SJCRH30 (cell line): ENCODE results near the gene LRRC7. TPM values are rescaled to one million over a fixed set of nuclear protein-coding genes. Genes with fewer than 3 reads are reported as not detected.
A peak's percentile ranks its signal among the peaks of the same experiment; 100 is the strongest.
"Not testable (repeated sequence)": the region's sequence is repeated elsewhere in the genome, so short reads cannot be mapped to it uniquely, and the experiment has no call there.

Source experiments
- DNase-seq, 2 experiments: peaks; one replicate each; pipeline ENCODE4 v3.0.0-alpha.2; 2015 to 2020
- H3K27ac ChIP-seq: fragments of 250-450 bp; sonication (Bioruptor Pico); 2 replicates; pipeline ENCODE4 v1.5.1; 2020; ENCODE audit warnings: mild to moderate bottlenecking, moderate library complexity
- H3K27me3 ChIP-seq: fragments of 250-450 bp; sonication (Bioruptor Pico); 2 replicates; pipeline ENCODE4 v1.5.1; 2020; ENCODE audit warnings: mild to moderate bottlenecking, moderate library complexity
- H3K36me3 ChIP-seq: fragments of 250-450 bp; sonication (Bioruptor Pico); 2 replicates; pipeline ENCODE4 v1.5.1; 2020; ENCODE audit warnings: mild to moderate bottlenecking, moderate library complexity
- H3K4me1 ChIP-seq: fragments of 250-450 bp; sonication (Bioruptor Pico); 2 replicates; pipeline ENCODE4 v1.5.1; 2020; ENCODE audit warnings: mild to moderate bottlenecking, moderate library complexity
- H3K4me3 ChIP-seq: fragments of 250-450 bp; sonication (Bioruptor Pico); 2 replicates; pipeline ENCODE4 v1.5.1; 2020; ENCODE audit warnings: mild to moderate bottlenecking, moderate library complexity
- H3K9me3 ChIP-seq: fragments of 250-450 bp; sonication (Bioruptor Pico); replicated peaks from 2 replicates; pipeline ENCODE4 v1.5.1; 2020; ENCODE audit warnings: mild to moderate bottlenecking, moderate library complexity
- total RNA-seq: library from RNA; depleted of rRNA; stranded (reverse); fragments of >200 nt; shearing (Covaris generic); gene quantifications from 2 replicates; pipeline ENCODE4 v1.2.3, GENCODE V29; 2014

Gene LRRC7
- total RNA-seq, 1 experiment from 2014 or later: 0.04 TPM

GRCh38 chr1:69871412-69871811 lies 303.7 kb downstream of the LRRC7 start:
- no peaks in the 10 kb centered on the region; the same call in 1 of the 2 replicates for H3K27me3 ChIP-seq
- no peaks in the 10 kb centered on the region for H3K4me1 ChIP-seq
- no peaks in the 10 kb centered on the region for H3K9me3 ChIP-seq
- H3K27ac ChIP-seq: no peak overlapping the region
- no peaks in the 10 kb centered on the region for H3K36me3 ChIP-seq
- H3K4me3 ChIP-seq: no peak overlapping the region
- no peak for DNase-seq

GRCh38 chr1:69878338-69878737 lies 310.6 kb downstream of the LRRC7 start:
- no peak overlapping the region for H3K4me3 ChIP-seq
- no peak for DNase-seq
- H3K9me3 ChIP-seq: no peaks in the 10 kb centered on the region
- no peaks in the 10 kb centered on the region for H3K36me3 ChIP-seq
- no peaks in the 10 kb centered on the region; the same call in 1 of the 2 replicates for H3K27me3 ChIP-seq
- H3K4me1 ChIP-seq: no peaks in the 10 kb centered on the region
- no peak overlapping the region for H3K27ac ChIP-seq

DNA sequence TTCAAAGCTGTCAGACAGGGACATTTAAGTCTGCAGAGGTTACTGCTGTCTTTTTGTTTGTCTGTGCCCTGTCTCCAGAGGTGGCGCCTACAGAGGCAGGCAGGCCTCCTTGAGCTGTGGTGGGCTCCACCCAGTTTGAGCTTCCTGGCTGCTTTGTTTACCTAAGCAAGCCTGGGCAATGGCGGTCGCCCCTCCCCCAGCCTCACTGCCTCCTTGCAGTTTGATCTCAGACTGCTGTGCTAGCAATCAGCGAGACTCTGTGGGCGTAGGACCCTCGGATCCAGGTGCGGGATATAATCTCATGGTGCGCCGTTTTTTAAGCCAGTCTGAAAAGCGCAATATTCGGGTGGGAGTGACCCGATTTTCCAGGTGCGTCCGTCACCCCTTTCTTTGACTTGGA lies 320.3 kb downstream of the LRRC7 start:
- H3K4me1 ChIP-seq, H3K27ac ChIP-seq, DNase-seq, H3K9me3 ChIP-seq, H3K27me3 ChIP-seq, H3K36me3 ChIP-seq, H3K4me3 ChIP-seq: not testable (repeated sequence)

DNA sequence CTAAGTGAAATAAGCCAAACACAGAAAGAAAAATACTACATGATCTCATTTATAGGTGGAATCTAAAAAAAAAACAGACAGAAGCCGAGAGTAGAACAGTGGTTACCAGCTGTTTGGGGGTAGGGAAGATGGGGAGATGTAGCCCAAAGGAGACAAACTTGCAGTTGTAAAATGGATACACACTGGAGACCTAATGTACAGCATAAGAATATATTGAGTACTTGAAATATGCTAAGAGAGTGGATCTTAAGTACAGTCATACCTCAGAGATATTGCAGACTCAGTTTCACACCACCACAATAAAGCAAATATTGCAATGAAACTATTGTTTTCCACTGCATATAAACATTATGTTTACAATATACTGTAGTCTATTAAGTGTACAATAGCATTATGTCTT lies 320.9 kb downstream of the LRRC7 start:
- no peaks in the 10 kb centered on the region for H3K4me1 ChIP-seq
- no peak for DNase-seq
- 0 out of 2 replicates have a peak, but pooled peaks cover 2% of the 10 kb centered on the region for H3K9me3 ChIP-seq
- H3K36me3 ChIP-seq: no peaks in the 10 kb centered on the region
- H3K27ac ChIP-seq: no peak overlapping the region
- H3K4me3 ChIP-seq: no peak overlapping the region
- H3K27me3 ChIP-seq: no peaks in the 10 kb centered on the region

DNA sequence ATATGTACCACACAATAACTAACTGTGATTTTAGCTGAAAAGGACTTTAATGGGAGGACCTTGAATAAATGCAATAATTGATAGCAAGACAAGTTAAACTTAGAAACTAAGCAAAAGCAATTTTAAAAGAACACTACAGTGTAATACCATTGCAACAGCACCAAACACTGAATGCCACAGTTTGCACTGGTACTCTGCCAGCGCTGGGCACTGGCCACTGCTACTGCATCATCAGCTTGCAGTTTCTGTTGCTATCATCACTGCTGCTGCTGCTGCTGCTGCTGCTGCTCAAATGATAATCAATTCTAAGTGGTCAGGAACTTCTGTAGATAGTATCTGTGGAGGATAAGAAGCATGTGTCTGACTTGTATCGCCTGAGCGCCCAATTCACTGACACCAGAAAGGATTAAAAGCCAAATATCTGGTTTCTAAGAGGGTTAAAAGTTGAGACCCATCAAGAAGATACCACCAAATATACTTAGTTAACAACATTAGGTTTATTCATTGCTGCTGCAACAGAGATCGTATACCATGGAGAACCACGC lies 330.8 kb downstream of the LRRC7 start:
- H3K4me3 ChIP-seq: no peak overlapping the region
- no peak overlapping the region for H3K27ac ChIP-seq
- no peaks in the 10 kb centered on the region; the same call in 1 of the 2 replicates for H3K27me3 ChIP-seq
- no peaks in the 10 kb centered on the region for H3K9me3 ChIP-seq
- no peaks in the 10 kb centered on the region for H3K4me1 ChIP-seq
- no peaks in the 10 kb centered on the region for H3K36me3 ChIP-seq
- DNase-seq: no peak

- peaks cover 7% of the 10 kb centered on the region for H3K4me1 ChIP-seq
- H3K27ac ChIP-seq: no peak overlapping the region
- no peaks in the 10 kb centered on the region for H3K9me3 ChIP-seq
- no peaks in the 10 kb centered on the region for H3K27me3 ChIP-seq
- no peak overlapping the region for H3K4me3 ChIP-seq
- DNase-seq: no peak
- no peaks in the 10 kb centered on the region for H3K36me3 ChIP-seq
These were observed 343.6 kb downstream of the LRRC7 start for GRCh38 chr1:69911301-69911801.

DNA sequence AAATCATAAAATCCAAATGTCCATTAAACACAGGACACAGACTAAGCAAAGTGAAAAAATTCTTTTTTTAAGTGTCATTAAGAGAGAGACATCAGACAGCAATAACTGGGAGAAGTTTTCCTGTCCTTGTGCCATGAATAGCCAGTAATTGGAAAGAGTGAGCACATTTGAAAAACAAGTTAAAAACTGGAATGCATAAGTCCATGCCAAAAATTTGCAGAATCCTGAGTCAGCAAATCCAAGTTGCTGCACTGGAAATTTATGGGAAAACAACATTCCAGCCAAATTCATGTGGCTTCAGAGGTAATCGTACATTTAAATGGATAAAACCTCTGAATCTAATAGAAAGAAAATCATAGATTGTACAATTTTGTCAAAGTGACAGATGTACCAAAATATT lies 346.3 kb downstream of the LRRC7 start:
- Histone ChIP-seq H3K27me3 (no peaks in the 10 kb centered on the region), H3K4me1 (peaks cover 7% of the 10 kb centered on the region), H3K27ac (no peak overlapping the region), H3K9me3 (no peaks in the 10 kb centered on the region), H3K4me3 (no peak overlapping the region), H3K36me3 (no peaks in the 10 kb centered on the region)
- no peak for DNase-seq

DNA sequence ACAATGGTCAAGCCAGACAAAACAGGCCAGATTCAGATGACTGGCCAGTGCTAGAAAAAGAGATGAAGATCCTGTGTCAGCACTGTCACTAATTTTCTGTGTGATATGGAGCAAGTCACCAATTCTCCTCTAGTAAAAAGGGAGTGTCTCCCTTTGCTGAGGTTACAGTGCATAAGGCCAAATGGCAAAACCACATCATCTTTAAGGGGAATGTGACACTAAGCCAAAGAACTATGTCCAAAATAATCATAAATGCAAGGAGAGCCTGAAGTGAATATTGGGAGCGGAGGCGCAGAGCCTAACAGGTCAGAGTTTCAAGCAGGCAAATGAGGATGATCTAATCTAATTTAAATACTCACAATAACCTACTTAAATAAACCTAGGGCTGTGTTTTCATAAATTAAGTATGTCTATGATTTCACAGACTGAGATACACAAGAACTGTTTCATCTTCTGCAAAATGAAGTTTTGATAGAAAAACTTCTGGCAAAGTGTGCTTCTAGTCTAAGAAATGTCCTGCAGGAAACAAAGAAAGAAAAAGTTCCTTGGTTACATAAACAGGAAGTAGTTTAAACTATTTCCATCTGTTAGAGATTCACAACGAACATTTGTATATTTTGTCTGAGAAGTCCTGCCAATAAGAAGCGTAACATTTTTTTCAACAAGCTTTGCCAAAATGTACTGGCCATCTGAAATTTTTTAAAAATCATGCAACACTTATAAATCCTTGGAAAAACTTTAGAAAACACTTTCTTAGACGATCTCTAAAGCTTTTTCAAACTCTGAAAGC lies 347.4 kb downstream of the LRRC7 start:
- no peaks in the 10 kb centered on the region for H3K36me3 ChIP-seq
- H3K27me3 ChIP-seq: no peaks in the 10 kb centered on the region
- no peak overlapping the region for H3K4me3 ChIP-seq
- DNase-seq: peak in 1 of 2 experiments; percentile 4
- H3K27ac ChIP-seq: no peak overlapping the region
- H3K9me3 ChIP-seq: no peaks in the 10 kb centered on the region
- peaks cover 7% of the 10 kb centered on the region for H3K4me1 ChIP-seq

- no peaks in the 10 kb centered on the region for H3K9me3 ChIP-seq
- no peak for DNase-seq
- H3K27me3 ChIP-seq: no peaks in the 10 kb centered on the region
- H3K4me1 ChIP-seq: peaks cover 3% of the 10 kb centered on the region
- H3K4me3 ChIP-seq: no peak overlapping the region
- no peak overlapping the region for H3K27ac ChIP-seq
- H3K36me3 ChIP-seq: no peaks in the 10 kb centered on the region
These were observed 351.6 kb downstream of the LRRC7 start for GRCh38 chr1:69919129-69919921.

DNA sequence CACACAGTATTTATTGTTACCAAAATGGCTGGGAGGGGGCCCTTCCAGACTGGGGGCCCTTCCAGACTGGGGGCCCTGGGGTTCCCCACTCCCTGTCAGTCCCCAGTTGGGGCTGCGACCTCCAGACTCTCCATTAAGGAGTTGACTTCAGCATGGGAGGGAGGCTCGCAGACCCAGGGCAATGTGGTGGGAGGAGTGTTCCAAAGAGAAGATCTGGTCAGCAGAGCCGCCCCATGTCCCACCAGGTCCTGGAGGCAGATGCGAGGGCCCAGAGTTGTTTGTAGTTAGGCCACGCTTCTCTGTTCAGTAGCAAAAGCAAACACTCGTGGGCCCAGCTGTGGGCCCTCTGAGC lies 352.2 kb downstream of the LRRC7 start:
- H3K9me3 ChIP-seq: no peaks in the 10 kb centered on the region
- DNase-seq: no peak
- H3K36me3 ChIP-seq: no peaks in the 10 kb centered on the region
- H3K27ac ChIP-seq: no peak overlapping the region
- H3K27me3 ChIP-seq: no peaks in the 10 kb centered on the region
- H3K4me1 ChIP-seq: peaks cover 3% of the 10 kb centered on the region; the same call in 1 of the 2 replicates
- H3K4me3 ChIP-seq: no peak overlapping the region

- no peak for DNase-seq
- Histone ChIP-seq H3K4me3 (no peak overlapping the region), H3K27me3 (no peaks in the 10 kb centered on the region), H3K9me3 (no peaks in the 10 kb centered on the region), H3K36me3 (no peaks in the 10 kb centered on the region), H3K27ac (no peak overlapping the region), H3K4me1 (peaks cover 3% of the 10 kb centered on the region; the same call in 1 of the 2 replicates)
These were observed 352.7 kb downstream of the LRRC7 start for GRCh38 chr1:69920426-69920825.

DNA sequence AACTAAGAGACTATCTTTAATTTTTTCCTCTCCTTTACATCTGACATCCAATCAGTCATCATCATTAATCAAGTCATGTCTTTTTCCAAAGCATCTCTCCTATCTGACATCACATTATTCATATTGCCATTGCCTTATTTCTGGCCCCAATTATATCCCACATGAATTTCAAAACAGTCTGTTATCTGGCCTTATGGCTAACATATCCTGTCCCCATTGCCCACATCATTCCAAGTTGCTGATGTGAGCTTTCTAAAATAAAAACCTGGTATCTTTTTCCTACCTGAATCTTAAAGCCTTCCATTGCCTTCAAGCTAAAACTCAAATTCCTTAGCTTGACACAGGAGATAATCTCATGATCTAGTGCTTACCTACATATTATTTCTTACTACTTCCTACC lies 353.8 kb downstream of the LRRC7 start:
- H3K27ac ChIP-seq: no peak overlapping the region
- DNase-seq: no peak
- H3K27me3 ChIP-seq: no peaks in the 10 kb centered on the region
- H3K9me3 ChIP-seq: no peaks in the 10 kb centered on the region
- H3K4me3 ChIP-seq: no peak overlapping the region
- H3K36me3 ChIP-seq: no peaks in the 10 kb centered on the region
- no peaks in the 10 kb centered on the region for H3K4me1 ChIP-seq

GRCh38 chr1:69928234-69928633 lies 360.5 kb downstream of the LRRC7 start:
- not testable (repeated sequence) for H3K36me3 ChIP-seq, H3K4me1 ChIP-seq, H3K9me3 ChIP-seq, DNase-seq, H3K4me3 ChIP-seq, H3K27ac ChIP-seq, H3K27me3 ChIP-seq

DNA sequence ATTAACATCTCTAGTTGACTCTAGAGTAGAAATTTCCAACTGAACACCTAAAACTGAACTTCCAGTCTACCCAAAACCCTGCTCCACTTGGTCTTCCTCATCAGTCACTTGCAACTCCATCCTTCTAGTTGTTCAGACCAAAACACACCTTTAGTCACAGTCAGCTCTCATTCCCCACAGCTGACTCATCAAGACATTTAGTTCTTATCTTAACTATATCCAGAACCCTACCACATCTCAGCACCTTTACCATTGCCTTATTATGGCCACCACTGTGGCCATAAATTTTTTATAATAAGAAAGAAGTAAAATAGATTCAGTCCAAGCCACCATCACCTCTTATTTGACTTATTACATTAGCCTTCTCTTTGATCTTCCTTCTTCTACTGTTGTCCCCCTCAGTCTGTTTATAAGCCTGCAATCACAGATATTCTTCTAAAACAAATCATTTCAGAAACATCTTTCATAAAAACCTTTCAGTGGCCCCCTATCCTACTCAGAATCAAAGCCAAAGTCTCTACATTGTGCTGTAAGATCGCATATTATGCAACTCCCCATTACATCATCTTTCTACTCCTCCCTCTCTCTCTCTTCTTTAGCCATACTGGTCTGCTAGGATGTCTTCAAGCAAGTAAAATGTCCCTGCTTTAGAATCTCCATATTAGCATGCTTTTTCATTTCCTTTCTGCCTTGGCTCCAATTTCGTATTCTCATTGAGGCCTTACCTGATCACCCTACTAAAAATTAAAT lies 361.8 kb downstream of the LRRC7 start:
- H3K36me3 ChIP-seq: no peaks in the 10 kb centered on the region
- H3K9me3 ChIP-seq: no peaks in the 10 kb centered on the region
- H3K4me3 ChIP-seq: no peak overlapping the region
- H3K27me3 ChIP-seq: no peaks in the 10 kb centered on the region
- H3K4me1 ChIP-seq: no peaks in the 10 kb centered on the region
- no peak for DNase-seq
- H3K27ac ChIP-seq: no peak overlapping the region
